CD4-positive, alpha-beta T cell treated with Interleukin-6 at 100 ng/mL for 8 hours (primary cell): ENCODE measurements around the gene SEMA3B.
A peak's percentile ranks its signal among the peaks of the same experiment; 100 is the strongest.
"Not testable (repeated sequence)": the region's sequence is repeated elsewhere in the genome, so short reads cannot be mapped to it uniquely, and the experiment has no call there.

Experiments
- DNase-seq: peaks from one replicate; pipeline ENCODE4 v3.0.0-alpha.2; 2020; ENCODE audit warnings: mixed read lengths, low spot score

Gene SEMA3B

GRCh38 chr3:50294089-50294488 is 25.1 kb downstream of the SEMA3B start:
- no peak for DNase-seq

- no peak for DNase-seq
These were observed 25.8 kb downstream of the SEMA3B start for GRCh38 chr3:50294492-50295403.

- no peak for DNase-seq
These were observed 26.8 kb downstream of the SEMA3B start for GRCh38 chr3:50295553-50296431.

GRCh38 chr3:50296721-50297383 is 27.9 kb downstream of the SEMA3B start:
- no peak for DNase-seq

- no peak for DNase-seq
These were observed 28.4 kb downstream of the SEMA3B start for GRCh38 chr3:50297384-50297775.

GRCh38 chr3:50297896-50298725 is 29.2 kb downstream of the SEMA3B start:
- no peak for DNase-seq

- peak; percentile 100 for DNase-seq
These were observed 30.1 kb downstream of the SEMA3B start, which contains the start of the genes HYAL3 and NAA80 for GRCh38 chr3:50298836-50299637. Gene HYAL3, minus strand, starts transcription at chr3:50299405. Its CDS starts 3,803 bp downstream, at chr3:50295602. Gene NAA80, minus strand, starts transcription at chr3:50299405. Its CDS starts 1,942 bp downstream, at chr3:50297463.

- no peak for DNase-seq
These were observed 30.6 kb downstream of the SEMA3B start for GRCh38 chr3:50299638-50299928.

GRCh38 chr3:50299929-50300680 is 31.2 kb downstream of the SEMA3B start:
- no peak for DNase-seq

GRCh38 chr3:50300681-50301254 is 31.8 kb downstream of the SEMA3B start:
- DNase-seq, result no peak

GRCh38 chr3:50302095-50303012 is 33.4 kb downstream of the SEMA3B start:
- DNase-seq, result no peak

GRCh38 chr3:50303013-50303815 is 34.3 kb downstream of the SEMA3B start, which contains the start of gene HYAL1:
Gene HYAL1, minus strand, starts transcription at chr3:50303574. Its CDS starts 618 bp downstream, at chr3:50302956.
- DNase-seq, result no peak

GRCh38 chr3:50304601-50305000 is 35.7 kb downstream of the SEMA3B start:
- DNase-seq, result no peak

GRCh38 chr3:50312041-50312440 is 43.1 kb downstream of the SEMA3B start:
- DNase-seq, result not testable (repeated sequence)

GRCh38 chr3:50314342-50314741 is 45.4 kb downstream of the SEMA3B start:
- no peak for DNase-seq

GRCh38 chr3:50314816-50315215 is 45.9 kb downstream of the SEMA3B start:
- DNase-seq, result no peak

- peak; percentile 70 for DNase-seq
These were observed 47.8 kb downstream of the SEMA3B start for GRCh38 chr3:50316657-50317242.
